K562 (cell line): ENCODE results near the gene RASD1. TPM values are rescaled to one million over a fixed set of nuclear protein-coding genes. Genes with fewer than 3 reads are reported as not detected.

Source experiments
- ATAC-seq: fragments of 200-7000 bp; cut with Tn5 transposase; 3 replicates; pipeline ENCODE4 v1.9.1; 2020; ENCODE audit warnings: moderate library complexity
- BruUV-seq: library from RNA; stranded (reverse); fragments of 400-500 nt; replicated peaks from 2 replicates; lab custom pipeline; 2021; lab: Mats Ljungman, UMichigan
- CTCF ChIA-PET: fragments of 300-600 bp; formaldehyde crosslinking; extraction: SDS; loops from one replicate; lab custom pipeline; 2021; ENCODE audit warnings: low intra/inter-chr PET ratio; lab: Yijun Ruan, JAX
- POLR2A ChIA-PET: fragments of 300-600, 350-650 bp; sonication (Branson Sonifier 250); formaldehyde crosslinking; extraction: SDS; loops from one replicate; lab custom pipeline; 2021; ENCODE audit warnings: antibody characterized with exemption, inconsistent platforms; lab: Yijun Ruan, JAX
- DNase-seq, 4 experiments: peaks; one replicate each; pipeline versions ENCODE4 v3.0.0 to v3.0.0-alpha.2; 2011 to 2018; ENCODE audit warnings: low spot score in 3 of 4, mixed read lengths in 3 of 4; ENCODE audit errors: extremely low read depth in 1 of 4
- FAIRE-seq: peaks from 2 replicates; lab custom pipeline; 2011; peaks lifted over from hg19 to GRCh38; lab: Jason Lieb, UNC
- H2AFZ ChIP-seq: 2 replicates; pipeline ENCODE4 v1.6.0; 2011; ENCODE audit warnings: low read depth, low read length, control low read depth, inconsistent platforms
- H3K27ac ChIP-seq: fragments of 200-600 bp; 3 replicates; pipeline ENCODE4 v1.8.0; 2011; ENCODE audit warnings: low read depth, mild to moderate bottlenecking, control low read depth, inconsistent platforms, low read length, moderate library complexity, mixed read lengths; ENCODE audit errors: extremely low read depth
- H3K27me3 ChIP-seq, 2 experiments: fragments of 300-600 bp in 1 of 2; 2 replicates in 1 of 2; 3 replicates in 1 of 2; pipeline versions ENCODE4 v1.6.0 to v1.8.0; 2011; ENCODE audit warnings: inconsistent platforms in 2 of 2, low read length in 2 of 2, mild to moderate bottlenecking in 1 of 2, mixed read lengths in 1 of 2, moderate library complexity in 1 of 2; ENCODE audit not compliant: control insufficient read depth in 2 of 2, insufficient read depth in 2 of 2
- H3K36me3 ChIP-seq: fragments of 300-600 bp; 3 replicates; pipeline ENCODE4 v1.8.0; 2011; ENCODE audit warnings: mild to moderate bottlenecking, low read length, inconsistent platforms; ENCODE audit not compliant: control insufficient read depth, insufficient read depth
- H3K4me1 ChIP-seq, 2 experiments: fragments of 200-600 bp in 1 of 2; replicated peaks in 1 of 2; 2 replicates in 1 of 2; 3 replicates in 1 of 2; pipeline versions ENCODE4 v1.5.1 to v1.8.0; 2011; ENCODE audit warnings: inconsistent platforms in 2 of 2, low read length in 2 of 2, mild to moderate bottlenecking in 1 of 2, mixed read lengths in 1 of 2, moderate library complexity in 1 of 2; ENCODE audit not compliant: control insufficient read depth in 2 of 2, insufficient read depth in 2 of 2
- H3K4me2 ChIP-seq: 2 replicates; pipeline ENCODE4 v1.6.1; 2011; ENCODE audit warnings: low read length, control low read depth, inconsistent platforms, mixed read lengths; ENCODE audit not compliant: insufficient read depth
- H3K4me3 ChIP-seq: fragments of 200-600 bp; sonication (generic), shearing (Covaris generic); 2 replicates; pipeline ENCODE4 v1.5.1; 2016; ENCODE audit warnings: control low read depth, inconsistent platforms
- H3K79me2 ChIP-seq: fragments of 200-600 bp; 3 replicates; pipeline ENCODE4 v1.8.0; 2011; ENCODE audit warnings: low read length, inconsistent platforms; ENCODE audit not compliant: control insufficient read depth, insufficient read depth
- H3K9ac ChIP-seq, 2 experiments: 2 replicates each; pipeline versions ENCODE4 v1.6.0 to v1.6.1; 2011; ENCODE audit warnings: low read depth in 2 of 2, low read length in 2 of 2, control low read depth in 1 of 2, inconsistent platforms in 1 of 2, mild to moderate bottlenecking in 1 of 2, mixed read lengths in 1 of 2; ENCODE audit not compliant: insufficient read depth in 1 of 2
- H3K9me1 ChIP-seq: one replicate; pipeline ENCODE4 v1.6.0; 2011; ENCODE audit warnings: inconsistent platforms, mild to moderate bottlenecking, low read length, moderate library complexity; ENCODE audit not compliant: control insufficient read depth, insufficient read depth
- H3K9me3 ChIP-seq: replicated peaks from 2 replicates; pipeline ENCODE4 v1.5.1; 2011; ENCODE audit warnings: low read depth, low read length, inconsistent platforms; ENCODE audit not compliant: control insufficient read depth, insufficient read depth
- H4K20me1 ChIP-seq: replicated peaks from 2 replicates; pipeline ENCODE4 v1.6.1; 2011; ENCODE audit warnings: low read length, inconsistent platforms, mixed read lengths; ENCODE audit not compliant: control insufficient read depth, insufficient read depth
- HDAC1 ChIP-seq, 2 experiments: fragments of 450-650 bp; IDR thresholded peaks; 2 replicates each; pipeline ENCODE4 v1.6.1; 2016 to 2017; ENCODE audit warnings: inconsistent platforms in 1 of 2, mild to moderate bottlenecking in 1 of 2, moderate library complexity in 1 of 2
- TAF9B ChIP-seq: fragments of 450-650 bp; IDR thresholded peaks from 2 replicates; pipeline ENCODE4 v1.6.1; 2018; ENCODE audit warnings: mild to moderate bottlenecking; ENCODE audit not compliant: partially characterized antibody
- WGBS: fragments of 100-300 bp; shearing (Covaris generic); methylation state at CpG from one replicate; pipeline ENCODE4 v1.1.6; 2016; ENCODE audit warnings: low coverage, mixed read lengths; ENCODE audit not compliant: insufficient coverage; ENCODE audit errors: missing lambda C conversion rate; 5-methylcytosine and 5-hydroxymethylcytosine counted together
- in situ Hi-C: fragments of 300-500 bp; cut with MboI; formaldehyde crosslinking; loops from 4 replicates; pipeline ENCODE4 v1.15.0; 2018; ENCODE audit warnings: inconsistent platforms, mixed read lengths
- intact Hi-C: fragments of 100-400 bp; cut with micrococcal nuclease; formaldehyde crosslinking; loops from 2 replicates; pipeline ENCODE4 v1.14.2; 2022
- polyA plus RNA-seq, 8 experiments: library from polyadenylated mRNA; depleted of rRNA in 4 of 8; stranded (reverse) in 5 of 8; unstranded in 3 of 8; fragments of >200 nt; fragmentation: Nextera tagmentation in 2 of 8; fragmentation: Illumina TruSeq in 1 of 8; extraction: Ambion mirVana in 2 of 8; extraction: Trizol in 1 of 8; gene quantifications; 2 replicates each; pipeline versions ENCODE4 v1.2.1 to v1.2.3, GENCODE V29; 2011 to 2014; ENCODE audit warnings: inconsistent platforms in 1 of 8, missing spikeins in 1 of 8
- total RNA-seq, 7 experiments: library from RNA; depleted of rRNA in 6 of 7; stranded (reverse); fragments of >200 nt in 6 of 7; fragmentation: Illumina TruSeq in 2 of 7; extraction: Trizol in 2 of 7; gene quantifications; 2 replicates each; pipeline versions ENCODE4 v1.2.1 to v1.2.3, GENCODE V29; 2011 to 2021; ENCODE audit warnings: low replicate concordance in 1 of 7
- TF ChIP-seq, protein P1 (sequence below): fragments of 450-650 bp; IDR thresholded peaks from 2 replicates; pipeline ENCODE4 v1.6.1; 2016; ENCODE audit warnings: missing biosample characterization, missing genetic modification characterization

Gene RASD1
- total and polyA plus RNA-seq, 9 of the 15 experiments (the other 6 are each of a cell fraction or from before 2014, with no cell fraction given): 0.11 TPM; not detected in 8

DNA sequence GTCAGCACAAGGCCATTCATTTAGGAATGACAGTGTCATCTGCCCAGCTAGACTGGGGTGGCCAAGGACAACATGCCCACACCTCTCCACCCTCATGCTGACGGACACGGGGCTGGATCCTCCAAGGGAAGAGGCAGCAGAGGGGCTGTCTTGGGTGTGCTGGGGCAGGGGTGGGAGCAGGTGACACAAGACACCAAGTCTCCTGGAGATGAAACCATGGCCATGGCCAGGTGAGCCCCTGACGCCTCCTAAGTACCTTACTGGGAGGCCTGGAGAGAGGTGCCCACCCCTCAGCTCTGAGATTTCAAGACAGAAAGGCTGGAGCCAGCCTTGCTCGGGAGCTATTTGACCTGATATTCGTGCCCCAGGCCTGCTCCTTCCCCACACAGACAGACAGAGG lies 9.0 kb upstream of the RASD1 start:
- CTCF ChIA-PET: no interaction called here
- FAIRE-seq: no peak
- in situ Hi-C loops: loop anchor here (10.0 kb wide), 1 partner anchor 130 kb away; no protein-coding TSS in a partner anchor

More for the DNA sequence above, 9.0 kb upstream of the RASD1 start:
- no peaks in the 10 kb centered on the region for H3K79me2 ChIP-seq
- peaks cover 7% of the 10 kb centered on the region for H3K9me1 ChIP-seq
- ATAC-seq (no peak), DNase-seq (no peak)
- H3K27ac ChIP-seq: no peak overlapping the region
- no peaks in the 10 kb centered on the region for H3K36me3 ChIP-seq
- H3K9ac ChIP-seq: no peak overlapping the region
- H4K20me1 ChIP-seq: no peaks in the 10 kb centered on the region
- intact Hi-C loops: no loop called here
- no peak overlapping the region for H2AFZ ChIP-seq
- H3K27me3 ChIP-seq: peaks cover 3 to 25% of the 10 kb centered on the region in 2 experiments; a peak in 2 of 5 replicates
- no peak overlapping the region for H3K4me3 ChIP-seq
- no peak for TF ChIP-seq TAF9B
- TF ChIP-seq, protein P1, sequence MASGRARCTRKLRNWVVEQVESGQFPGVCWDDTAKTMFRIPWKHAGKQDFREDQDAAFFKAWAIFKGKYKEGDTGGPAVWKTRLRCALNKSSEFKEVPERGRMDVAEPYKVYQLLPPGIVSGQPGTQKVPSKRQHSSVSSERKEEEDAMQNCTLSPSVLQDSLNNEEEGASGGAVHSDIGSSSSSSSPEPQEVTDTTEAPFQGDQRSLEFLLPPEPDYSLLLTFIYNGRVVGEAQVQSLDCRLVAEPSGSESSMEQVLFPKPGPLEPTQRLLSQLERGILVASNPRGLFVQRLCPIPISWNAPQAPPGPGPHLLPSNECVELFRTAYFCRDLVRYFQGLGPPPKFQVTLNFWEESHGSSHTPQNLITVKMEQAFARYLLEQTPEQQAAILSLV (tag): no peak
- no peak for TF ChIP-seq HDAC1 (IDR thresholded peaks at IDR 0.05)
- POLR2A ChIA-PET: interaction anchor here (1.3 kb wide), 1 partner anchor 8 kb away, joined by 3 read pairs; no protein-coding TSS in a partner anchor
- no peak overlapping the region for H3K4me2 ChIP-seq
- no peaks in the 10 kb centered on the region for H3K9me3 ChIP-seq
- no TSS peak for BruUV-seq
- H3K4me1 ChIP-seq: peaks cover 12 to 40% of the 10 kb centered on the region in 2 experiments; a peak in 4 of 5 replicates
- 76% methylated on average over 2 of the region's 5 CpGs for WGBS
